ENCODE data around the gene MAD2L2. TPM values are rescaled to one million over a fixed set of nuclear protein-coding genes. Genes with fewer than 3 reads are reported as not detected.

MAD2L2 gene
- total RNA-seq, 1 experiment from 2014 or later, result 283 TPM

- Mint-ChIP-seq H3K9me3 (no peaks in the 10 kb centered on the region), H3K4me3 (no peak overlapping the region), H3K27me3 (ENCODE audit: low read depth) (peaks cover 1% of the 10 kb centered on the region; the same call in 1 of the 2 replicates), H3K36me3 (ENCODE audit: insufficient read depth in 1 of 3, low read depth in 3 of 3) (peaks cover 44 to 86% (median 72%) of the 10 kb centered on the region in 3 experiments), H3K4me1 (peaks cover 0 to 4% of the 10 kb centered on the region in 2 experiments; a peak in 1 of 4 replicates), H3K27ac (peak overlapping the region in 1 of 3 experiments; percentile 21; a peak in 2 of 7 replicates)
- Histone ChIP-seq H3K79me2 (ENCODE audit: insufficient read depth, low read length) (0 out of 2 replicates have a peak, but pooled peaks cover 2% of the 10 kb centered on the region), H4K20me1 (ENCODE audit: control insufficient read depth, insufficient read depth, insufficient read length) (no peaks in the 10 kb centered on the region), H3K23ac (ENCODE audit: insufficient read length, low read depth, low read length) (no peak overlapping the region), H2AK5ac (ENCODE audit: insufficient read length, low read length) (no peak overlapping the region), H3T11ph (ENCODE audit: low read length) (no peak overlapping the region), H2BK15ac (ENCODE audit: low read depth, low read length) (no peak overlapping the region), H3K56ac (ENCODE audit: insufficient read length, low read depth, low read length) (no peak overlapping the region), H3K4me2 (ENCODE audit: insufficient read depth, insufficient read length, low read length) (no peak overlapping the region), H4K5ac (ENCODE audit: insufficient read length, low read depth, low read length) (no peak overlapping the region), H2AFZ (ENCODE audit: low read length) (no peak overlapping the region), H2BK20ac (ENCODE audit: low read depth, low read length, poor library complexity, severe bottlenecking) (no peak overlapping the region), H3K23me2 (ENCODE audit: insufficient read length, low read depth, low read length, poor library complexity, severe bottlenecking) (no peaks in the 10 kb centered on the region), H4K8ac (replicated peaks; ENCODE audit: insufficient read length, low read depth, low read length) (no peak overlapping the region), H2BK12ac (ENCODE audit: insufficient read length, low read depth, low read length) (no peak overlapping the region), H2BK120ac (ENCODE audit: low read depth, low read length, poor library complexity, severe bottlenecking) (no peak overlapping the region), H3K4ac (ENCODE audit: low read depth, low read length) (no peak overlapping the region), H3K27me3 (ENCODE audit: insufficient read depth, low read length) (no peaks in the 10 kb centered on the region), H3K27ac (ENCODE audit: insufficient read length, low read depth, low read length) (no peak overlapping the region), H2BK5ac (ENCODE audit: insufficient read length, low read length) (no peak overlapping the region), H3K14ac (ENCODE audit: insufficient read depth, low read length) (no peak overlapping the region), H3K18ac (ENCODE audit: insufficient read length, low read depth, low read length) (no peak overlapping the region), H4K91ac (ENCODE audit: insufficient read length, low read depth, low read length) (no peak overlapping the region), H3K4me1 (ENCODE audit: insufficient read depth, low read length) (no peaks in the 10 kb centered on the region), H3K9me3 (ENCODE audit: control insufficient read depth, low read depth, low read length) (no peaks in the 10 kb centered on the region), H3K79me1 (ENCODE audit: insufficient read depth, low read depth, low read length, poor library complexity, severe bottlenecking) (no peaks in the 10 kb centered on the region), H3K9ac (ENCODE audit: extremely low read depth, insufficient read length, low read length) (no peak overlapping the region)
- TF ChIP-seq CTCF (conservative IDR thresholded peaks at IDR 0.05), result no peak
- WGBS (ENCODE audit: extremely low coverage, insufficient read length, low lambda C conversion rate), result no CpG with 5 or more reads among the region's 14 CpGs
- no peak for DNase-seq
These were observed 7.7 kb downstream of the MAD2L2 start for GRCh38 chr1:11673089-11673769.

All from H9 (cell line).